ENCODE data around the gene TERF2IP. TPM values are rescaled to one million over a fixed set of nuclear protein-coding genes. Genes with fewer than 3 reads are reported as not detected.
A peak's percentile ranks its signal among the peaks of the same experiment; 100 is the strongest.

The TERF2IP gene
- total and polyA plus RNA-seq, 9 of the 15 experiments (the other 6 are each of a cell fraction or from before 2014, with no cell fraction given), result 14.5 to 64.2 (median 47.0) TPM

GRCh38 chr16:75687361-75687760 is 39.8 kb downstream of the TERF2IP start:
- no peaks in the 10 kb centered on the region for H3K9me1 ChIP-seq (ENCODE audit: control insufficient read depth, insufficient read depth, low read length)
- no peak overlapping the region for H3K9ac ChIP-seq (ENCODE audit: insufficient read depth in 1 of 2, low read depth in 2 of 2, low read length in 2 of 2)
- DNase-seq (ENCODE audit: extremely low read depth in 1 of 4, low spot score in 3 of 4) (no peak), ATAC-seq (no peak), FAIRE-seq (peak; percentile 19)
- H3K36me3 ChIP-seq (ENCODE audit: control insufficient read depth, insufficient read depth, low read length), result no peaks in the 10 kb centered on the region
- no peaks in the 10 kb centered on the region for H4K20me1 ChIP-seq (replicated peaks; ENCODE audit: control insufficient read depth, insufficient read depth, low read length)
- H3K4me2 ChIP-seq (ENCODE audit: insufficient read depth, low read length), result no peak overlapping the region
- BruUV-seq (replicated peaks), result no TSS peak
- ChIA-PET CTCF (ENCODE audit: low intra/inter-chr PET ratio) (no interaction called here), POLR2A (no interaction called here)
- intact Hi-C loops (cut with micrococcal nuclease) (no loop called here), in situ Hi-C loops (cut with MboI) (no loop called here)
- peaks cover 13 to 21% of the 10 kb centered on the region in 2 experiments; a peak in 4 of 5 replicates for H3K27me3 ChIP-seq (ENCODE audit: control insufficient read depth in 2 of 2, insufficient read depth in 2 of 2, low read length in 2 of 2)
- H3K27ac ChIP-seq (ENCODE audit: extremely low read depth, low read depth, low read length), result no peak overlapping the region
- H3K4me3 ChIP-seq, result no peak overlapping the region
- no peaks in the 10 kb centered on the region for H3K9me3 ChIP-seq (replicated peaks; ENCODE audit: control insufficient read depth, insufficient read depth, low read depth, low read length)
- H3K79me2 ChIP-seq (ENCODE audit: control insufficient read depth, insufficient read depth, low read length), result no peaks in the 10 kb centered on the region
- H3K4me1 ChIP-seq (replicated peaks in 1 of 2; ENCODE audit: control insufficient read depth in 2 of 2, insufficient read depth in 2 of 2, low read length in 2 of 2), result no peaks in the 10 kb centered on the region
- no peak overlapping the region for H2AFZ ChIP-seq (ENCODE audit: low read depth, low read length)
- TF ChIP-seq EZH2 (IDR thresholded peaks at IDR 0.05; ENCODE audit: borderline replicate concordance, low read depth, low read length), result no peak
- TF ChIP-seq, protein P1, sequence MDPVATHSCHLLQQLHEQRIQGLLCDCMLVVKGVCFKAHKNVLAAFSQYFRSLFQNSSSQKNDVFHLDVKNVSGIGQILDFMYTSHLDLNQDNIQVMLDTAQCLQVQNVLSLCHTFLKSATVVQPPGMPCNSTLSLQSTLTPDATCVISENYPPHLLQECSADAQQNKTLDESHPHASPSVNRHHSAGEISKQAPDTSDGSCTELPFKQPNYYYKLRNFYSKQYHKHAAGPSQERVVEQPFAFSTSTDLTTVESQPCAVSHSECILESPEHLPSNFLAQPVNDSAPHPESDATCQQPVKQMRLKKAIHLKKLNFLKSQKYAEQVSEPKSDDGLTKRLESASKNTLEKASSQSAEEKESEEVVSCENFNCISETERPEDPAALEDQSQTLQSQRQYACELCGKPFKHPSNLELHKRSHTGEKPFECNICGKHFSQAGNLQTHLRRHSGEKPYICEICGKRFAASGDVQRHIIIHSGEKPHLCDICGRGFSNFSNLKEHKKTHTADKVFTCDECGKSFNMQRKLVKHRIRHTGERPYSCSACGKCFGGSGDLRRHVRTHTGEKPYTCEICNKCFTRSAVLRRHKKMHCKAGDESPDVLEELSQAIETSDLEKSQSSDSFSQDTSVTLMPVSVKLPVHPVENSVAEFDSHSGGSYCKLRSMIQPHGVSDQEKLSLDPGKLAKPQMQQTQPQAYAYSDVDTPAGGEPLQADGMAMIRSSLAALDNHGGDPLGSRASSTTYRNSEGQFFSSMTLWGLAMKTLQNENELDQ (CRISPR knock-in tag; IDR thresholded peaks at IDR 0.05; ENCODE audit: borderline replicate concordance), result no peak
- TF ChIP-seq CHAMP1 (IDR thresholded peaks at IDR 0.05), result no peak
- TF ChIP-seq ETV1 (tag; conservative IDR thresholded peaks at IDR 0.05; ENCODE audit: low read depth), result no peak
- TF ChIP-seq ZNF780A (CRISPR knock-in tag; IDR thresholded peaks at IDR 0.05), result no peak
- no peak for TF ChIP-seq ID3 (CRISPR knock-in tag; IDR thresholded peaks at IDR 0.05)
- no peak for TF ChIP-seq ID3 (tag; IDR thresholded peaks at IDR 0.05)
- TF ChIP-seq SAFB2 (IDR thresholded peaks at IDR 0.05; ENCODE audit: borderline replicate concordance, low read depth, low read length, severe bottlenecking), result no peak
- TF ChIP-seq CTCFL (IDR thresholded peaks at IDR 0.05; ENCODE audit: borderline replicate concordance, insufficient read depth, low read depth, low read length, poor library complexity, severe bottlenecking), result no peak
- no peak for TF ChIP-seq PHF20 (IDR thresholded peaks at IDR 0.05; ENCODE audit: partially characterized antibody)
- TF ChIP-seq XRCC5 (IDR thresholded peaks at IDR 0.05; ENCODE audit: low read depth, low read length), result no peak
- TF ChIP-seq, protein P2, sequence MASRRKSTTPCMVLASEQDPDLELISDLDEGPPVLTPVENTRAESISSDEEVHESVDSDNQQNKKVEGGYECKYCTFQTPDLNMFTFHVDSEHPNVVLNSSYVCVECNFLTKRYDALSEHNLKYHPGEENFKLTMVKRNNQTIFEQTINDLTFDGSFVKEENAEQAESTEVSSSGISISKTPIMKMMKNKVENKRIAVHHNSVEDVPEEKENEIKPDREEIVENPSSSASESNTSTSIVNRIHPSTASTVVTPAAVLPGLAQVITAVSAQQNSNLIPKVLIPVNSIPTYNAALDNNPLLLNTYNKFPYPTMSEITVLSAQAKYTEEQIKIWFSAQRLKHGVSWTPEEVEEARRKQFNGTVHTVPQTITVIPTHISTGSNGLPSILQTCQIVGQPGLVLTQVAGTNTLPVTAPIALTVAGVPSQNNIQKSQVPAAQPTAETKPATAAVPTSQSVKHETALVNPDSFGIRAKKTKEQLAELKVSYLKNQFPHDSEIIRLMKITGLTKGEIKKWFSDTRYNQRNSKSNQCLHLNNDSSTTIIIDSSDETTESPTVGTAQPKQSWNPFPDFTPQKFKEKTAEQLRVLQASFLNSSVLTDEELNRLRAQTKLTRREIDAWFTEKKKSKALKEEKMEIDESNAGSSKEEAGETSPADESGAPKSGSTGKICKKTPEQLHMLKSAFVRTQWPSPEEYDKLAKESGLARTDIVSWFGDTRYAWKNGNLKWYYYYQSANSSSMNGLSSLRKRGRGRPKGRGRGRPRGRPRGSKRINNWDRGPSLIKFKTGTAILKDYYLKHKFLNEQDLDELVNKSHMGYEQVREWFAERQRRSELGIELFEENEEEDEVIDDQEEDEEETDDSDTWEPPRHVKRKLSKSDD (conservative IDR thresholded peaks at IDR 0.05; ENCODE audit: low read length), result no peak
- TF ChIP-seq RAD51 (IDR thresholded peaks at IDR 0.05; ENCODE audit: borderline replicate concordance, low read depth), result no peak

Data from K562 (cell line).